Fibroblast of lung (primary cell): ENCODE results near the gene GSE1.

Experiments
- EZH2 ChIP-seq: IDR thresholded peaks from 2 replicates; pipeline ENCODE4 v1.5.1; 2012; ENCODE audit warnings: low read length, control low read depth, mild to moderate bottlenecking; ENCODE audit errors: missing control alignments
- TF ChIP-seq, protein P1 (sequence below), 2 donors: IDR thresholded peaks in 1 of 2; conservative IDR thresholded peaks in 1 of 2; 1 replicate in 1 of 2; 2 replicates in 1 of 2; pipeline ENCODE4 v1.5.1; 2011 to 2012; ENCODE audit warnings: low read length in 2 of 2, control low read depth in 1 of 2, inconsistent platforms in 1 of 2, low read depth in 1 of 2, mild to moderate bottlenecking in 1 of 2

GRCh38 chr16:85621698-85622428 is 8.7 kb downstream of the GSE1 start:
- TF ChIP-seq, protein P1, sequence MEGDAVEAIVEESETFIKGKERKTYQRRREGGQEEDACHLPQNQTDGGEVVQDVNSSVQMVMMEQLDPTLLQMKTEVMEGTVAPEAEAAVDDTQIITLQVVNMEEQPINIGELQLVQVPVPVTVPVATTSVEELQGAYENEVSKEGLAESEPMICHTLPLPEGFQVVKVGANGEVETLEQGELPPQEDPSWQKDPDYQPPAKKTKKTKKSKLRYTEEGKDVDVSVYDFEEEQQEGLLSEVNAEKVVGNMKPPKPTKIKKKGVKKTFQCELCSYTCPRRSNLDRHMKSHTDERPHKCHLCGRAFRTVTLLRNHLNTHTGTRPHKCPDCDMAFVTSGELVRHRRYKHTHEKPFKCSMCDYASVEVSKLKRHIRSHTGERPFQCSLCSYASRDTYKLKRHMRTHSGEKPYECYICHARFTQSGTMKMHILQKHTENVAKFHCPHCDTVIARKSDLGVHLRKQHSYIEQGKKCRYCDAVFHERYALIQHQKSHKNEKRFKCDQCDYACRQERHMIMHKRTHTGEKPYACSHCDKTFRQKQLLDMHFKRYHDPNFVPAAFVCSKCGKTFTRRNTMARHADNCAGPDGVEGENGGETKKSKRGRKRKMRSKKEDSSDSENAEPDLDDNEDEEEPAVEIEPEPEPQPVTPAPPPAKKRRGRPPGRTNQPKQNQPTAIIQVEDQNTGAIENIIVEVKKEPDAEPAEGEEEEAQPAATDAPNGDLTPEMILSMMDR (conservative IDR thresholded peaks at IDR 0.05 in 1 of 2, IDR thresholded peaks at IDR 0.05 in 1 of 2; ENCODE audit: low read depth in 1 of 2, low read length in 2 of 2): no peak
- TF ChIP-seq EZH2: no peak
